Stimulated activated CD4-positive, alpha-beta T cell treated with anti-CD3 and anti-CD28 coated beads, Interleukin-1b, Interleukin-23, amount 100 ng/mL, for 1 hour (primary cell): ENCODE data around the gene DLEC1.
"Not testable (repeated sequence)": the region's sequence is repeated elsewhere in the genome, so short reads cannot be mapped to it uniquely, and the experiment has no call there.

Experiments used
- DNase-seq, 2 donors: peaks; one replicate each; pipeline ENCODE4 v3.0.0-alpha.2; 2020; ENCODE audit warnings: low read depth in 2 of 2

The DLEC1 gene

GRCh38 chr3:38018296-38019266, 20.4 kb upstream of the DLEC1 start:
- no peak for DNase-seq

GRCh38 chr3:38019658-38020341, 19.2 kb upstream of the DLEC1 start:
- DNase-seq: no peak

- no peak for DNase-seq
Observed at GRCh38 chr3:38020342-38020726, 18.7 kb upstream of the DLEC1 start.

GRCh38 chr3:38021196-38021595, 17.8 kb upstream of the DLEC1 start:
- no peak for DNase-seq

- no peak for DNase-seq
Observed at GRCh38 chr3:38022301-38022700, 16.7 kb upstream of the DLEC1 start.

- DNase-seq: no peak
Observed at GRCh38 chr3:38022896-38023709, 15.9 kb upstream of the DLEC1 start.

- no peak for DNase-seq
Observed at GRCh38 chr3:38026856-38027255, 12.2 kb upstream of the DLEC1 start.

GRCh38 chr3:38027466-38028465, 11.2 kb upstream of the DLEC1 start:
- DNase-seq: no peak

GRCh38 chr3:38028621-38029361, 10.2 kb upstream of the DLEC1 start:
- DNase-seq: no peak

GRCh38 chr3:38029400-38030125, 9.4 kb upstream of the DLEC1 start, which contains the start of gene PLCD1:
Gene PLCD1 (minus strand): TSS chr3:38029642. CDS start chr3:38029539, 103 bp downstream.
- DNase-seq: no peak

GRCh38 chr3:38030126-38031021, 8.6 kb upstream of the DLEC1 start:
- no peak for DNase-seq

- no peak for DNase-seq
Observed at GRCh38 chr3:38031022-38031994, 7.7 kb upstream of the DLEC1 start.

- DNase-seq: no peak
Observed at GRCh38 chr3:38032328-38032865, 6.6 kb upstream of the DLEC1 start.

GRCh38 chr3:38033586-38033985, 5.4 kb upstream of the DLEC1 start:
- not testable (repeated sequence) for DNase-seq

- not testable (repeated sequence) for DNase-seq
Observed at GRCh38 chr3:38034335-38034734, 4.7 kb upstream of the DLEC1 start.

GRCh38 chr3:38036286-38036685, 2.7 kb upstream of the DLEC1 start:
- DNase-seq: no peak

- no peak for DNase-seq
Observed at GRCh38 chr3:38036906-38037305, 2.1 kb upstream of the DLEC1 start.
